Thyroid gland (tissue), 4 donors: ENCODE data around the gene PI16.
A peak's percentile ranks its signal among the peaks of the same experiment; 100 is the strongest.

Source experiments
- POLR2A ChIP-seq, 2 donors: fragments of 450-650 bp; IDR thresholded peaks; one replicate each; pipeline ENCODE4 v1.6.1; 2017; ENCODE audit warnings: antibody characterized with exemption in 2 of 2, mild to moderate bottlenecking in 2 of 2, moderate library complexity in 1 of 2
- TF ChIP-seq, protein P1 (sequence below), 6 experiments: fragments of 200-600 bp in 3 of 6; fragments of 450-650 bp in 3 of 6; sonication (generic) in 3 of 6; IDR thresholded peaks; one replicate each; pipeline ENCODE4 v1.5.1; 2016 to 2019; ENCODE audit warnings: antibody characterized with exemption in 6 of 6, mild to moderate bottlenecking in 2 of 6, inconsistent platforms in 1 of 6, moderate library complexity in 1 of 6

DNA sequence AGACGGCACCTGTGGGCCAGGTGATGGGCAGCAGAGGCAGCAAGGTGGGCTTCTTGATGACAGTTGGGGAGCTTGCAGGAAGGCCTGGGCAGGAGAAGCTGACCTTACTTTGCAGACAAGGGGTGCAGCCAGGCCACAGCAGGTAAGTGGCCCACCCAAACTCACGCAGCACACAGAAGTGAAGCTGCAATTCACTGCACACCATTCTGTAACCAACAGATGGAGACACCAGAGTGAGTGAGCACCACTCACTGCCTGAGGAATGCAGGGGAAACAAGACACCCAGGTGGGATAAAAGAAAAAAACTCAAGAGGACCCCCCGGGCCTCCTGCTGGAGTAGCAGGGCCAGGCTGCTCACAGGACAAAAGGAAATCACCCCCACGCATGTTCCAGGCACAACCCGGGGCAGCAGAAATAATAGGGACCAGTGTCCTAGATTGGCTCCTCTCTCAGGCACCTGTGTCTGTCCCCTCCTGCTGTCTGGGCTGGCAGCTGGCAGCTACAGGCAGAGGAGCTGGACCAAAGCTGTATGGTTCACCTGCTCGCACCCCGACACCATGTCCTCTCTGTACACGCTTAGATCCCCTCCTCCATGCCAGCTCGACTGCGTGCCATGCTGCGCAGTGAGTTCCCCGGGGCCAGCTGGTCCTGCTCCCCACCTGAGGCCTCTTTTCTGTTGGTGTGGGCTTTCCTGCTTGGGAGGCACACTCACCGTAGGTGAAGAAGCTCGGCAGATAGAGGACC is 26.5 kb downstream of the PI16 start:
- TF ChIP-seq, protein P1, sequence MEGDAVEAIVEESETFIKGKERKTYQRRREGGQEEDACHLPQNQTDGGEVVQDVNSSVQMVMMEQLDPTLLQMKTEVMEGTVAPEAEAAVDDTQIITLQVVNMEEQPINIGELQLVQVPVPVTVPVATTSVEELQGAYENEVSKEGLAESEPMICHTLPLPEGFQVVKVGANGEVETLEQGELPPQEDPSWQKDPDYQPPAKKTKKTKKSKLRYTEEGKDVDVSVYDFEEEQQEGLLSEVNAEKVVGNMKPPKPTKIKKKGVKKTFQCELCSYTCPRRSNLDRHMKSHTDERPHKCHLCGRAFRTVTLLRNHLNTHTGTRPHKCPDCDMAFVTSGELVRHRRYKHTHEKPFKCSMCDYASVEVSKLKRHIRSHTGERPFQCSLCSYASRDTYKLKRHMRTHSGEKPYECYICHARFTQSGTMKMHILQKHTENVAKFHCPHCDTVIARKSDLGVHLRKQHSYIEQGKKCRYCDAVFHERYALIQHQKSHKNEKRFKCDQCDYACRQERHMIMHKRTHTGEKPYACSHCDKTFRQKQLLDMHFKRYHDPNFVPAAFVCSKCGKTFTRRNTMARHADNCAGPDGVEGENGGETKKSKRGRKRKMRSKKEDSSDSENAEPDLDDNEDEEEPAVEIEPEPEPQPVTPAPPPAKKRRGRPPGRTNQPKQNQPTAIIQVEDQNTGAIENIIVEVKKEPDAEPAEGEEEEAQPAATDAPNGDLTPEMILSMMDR (IDR thresholded peaks at IDR 0.05): peak in 3 of 6 experiments; percentile 39 to 43 (median 41)
- TF ChIP-seq POLR2A (IDR thresholded peaks at IDR 0.05): no peak
